Measurements from ENCODE around the gene THAP11. TPM values are rescaled to one million over a fixed set of nuclear protein-coding genes. Genes with fewer than 3 reads are reported as not detected.
"Not testable (repeated sequence)": the region's sequence is repeated elsewhere in the genome, so short reads cannot be mapped to it uniquely, and the experiment has no call there.

Gene THAP11
- polyA plus RNA-seq, 3 donors: 11.4 to 16.4 (median 15.6) TPM

DNA sequence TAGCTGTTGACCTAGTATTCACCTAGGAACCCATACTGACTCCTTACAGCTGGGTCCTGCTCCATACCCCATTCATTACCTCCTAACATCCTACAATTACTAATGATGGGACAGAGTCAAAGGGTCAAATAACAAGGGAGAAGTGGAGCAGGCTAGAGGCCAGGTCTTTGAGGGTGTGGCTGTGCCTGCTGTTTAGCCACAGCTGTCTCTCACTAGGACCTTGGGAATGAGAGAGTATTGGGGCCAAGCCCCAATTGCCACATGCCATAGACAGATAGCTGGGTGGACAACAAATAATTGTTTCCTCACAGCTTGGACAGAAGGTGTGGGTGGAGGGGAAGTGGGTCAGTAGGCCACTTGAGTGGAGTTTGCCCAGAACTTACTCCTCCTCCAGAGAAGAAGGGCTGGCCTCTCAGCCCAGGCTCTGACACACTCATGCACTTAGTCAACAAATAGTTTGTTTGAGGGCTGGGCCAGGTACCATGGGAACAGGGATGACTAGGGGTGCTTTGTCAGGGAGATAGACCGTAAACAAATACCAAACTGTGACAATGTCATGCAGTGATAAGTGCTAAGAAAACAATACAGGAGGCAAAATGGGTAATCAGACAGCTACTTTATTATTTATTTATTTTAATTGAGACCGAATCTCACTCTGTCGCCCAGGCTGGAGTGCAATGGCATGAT, 15.6 kb downstream of the THAP11 start:
- WGBS, 3 donors: 17 to 64% (median 57%) methylated on average over 3 of the region's 3 CpGs

DNA sequence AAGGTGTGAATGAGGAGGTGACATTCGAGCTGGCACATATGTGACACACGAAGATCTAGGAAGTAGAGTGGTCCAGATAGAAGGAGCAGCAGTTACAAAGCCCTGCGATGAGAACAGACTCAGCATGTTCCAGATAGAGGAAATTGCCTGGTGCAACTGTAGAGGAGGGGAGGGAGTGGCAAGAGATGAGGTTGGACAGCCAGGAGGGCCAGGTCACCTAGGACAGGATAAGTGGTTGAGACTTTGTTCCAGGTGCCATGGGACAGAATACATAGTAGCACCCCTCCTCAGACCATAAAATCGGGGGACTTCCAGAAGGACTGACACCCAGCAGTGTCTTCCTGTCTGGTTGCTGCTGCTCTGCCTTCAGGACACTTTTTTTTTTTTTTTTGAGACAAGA, 16.4 kb downstream of the THAP11 start:
- 58 to 76% (median 64%) methylated on average over 4 of the region's 4 CpGs for WGBS, 3 donors

More for the DNA sequence above, 15.6 kb downstream of the THAP11 start:
- peak overlapping the region; percentile 52 for H3K27ac ChIP-seq (ENCODE audit: low read depth, low read length)

DNA sequence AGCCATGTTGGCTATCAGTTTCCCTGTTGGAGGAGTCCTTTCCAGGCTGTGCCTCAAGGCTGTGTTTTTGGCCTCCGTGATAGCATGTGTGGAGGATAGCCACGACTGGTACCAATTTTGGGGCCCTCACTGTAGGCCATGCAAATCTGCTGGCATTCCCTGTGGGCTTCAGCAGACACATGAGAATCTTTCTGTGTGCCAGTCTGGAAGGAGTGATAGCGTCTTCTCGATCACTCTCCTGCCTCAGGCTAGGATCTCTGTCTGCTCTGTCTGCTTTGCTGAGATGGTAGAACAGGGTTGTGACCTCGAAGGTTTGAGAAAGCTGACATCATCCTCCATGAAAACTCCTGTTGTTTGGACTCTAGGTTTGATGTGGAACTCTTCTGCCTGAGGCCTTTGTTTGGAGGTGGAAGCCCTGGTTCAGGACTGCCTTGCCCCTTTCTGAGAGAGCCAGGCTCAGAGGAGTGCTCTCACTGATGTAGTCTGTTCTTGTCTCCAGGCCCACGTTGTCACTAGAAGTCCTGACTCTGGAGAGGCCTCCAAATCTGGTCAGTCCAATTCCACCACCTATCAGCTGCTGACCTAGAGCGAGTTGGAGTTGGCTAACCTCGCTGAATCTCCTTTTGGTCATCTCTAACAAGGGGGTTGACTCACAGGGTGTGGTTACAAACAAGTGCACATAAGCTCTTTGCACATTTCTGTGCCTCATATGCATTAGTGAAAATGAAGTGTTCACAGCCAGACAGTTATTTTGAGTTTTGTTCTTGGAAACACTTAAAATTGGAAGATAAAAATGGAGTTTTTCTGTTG, 18.7 kb downstream of the THAP11 start:
- WGBS, 3 donors: 82 to 85% (median 83%) methylated on average over 8 of the region's 8 CpGs
- peak overlapping the region; percentile 23 for H3K27ac ChIP-seq (ENCODE audit: low read depth, low read length)

More for the DNA sequence above, 16.4 kb downstream of the THAP11 start:
- H3K27ac ChIP-seq (ENCODE audit: low read depth, low read length): peak overlapping the region; percentile 52

DNA sequence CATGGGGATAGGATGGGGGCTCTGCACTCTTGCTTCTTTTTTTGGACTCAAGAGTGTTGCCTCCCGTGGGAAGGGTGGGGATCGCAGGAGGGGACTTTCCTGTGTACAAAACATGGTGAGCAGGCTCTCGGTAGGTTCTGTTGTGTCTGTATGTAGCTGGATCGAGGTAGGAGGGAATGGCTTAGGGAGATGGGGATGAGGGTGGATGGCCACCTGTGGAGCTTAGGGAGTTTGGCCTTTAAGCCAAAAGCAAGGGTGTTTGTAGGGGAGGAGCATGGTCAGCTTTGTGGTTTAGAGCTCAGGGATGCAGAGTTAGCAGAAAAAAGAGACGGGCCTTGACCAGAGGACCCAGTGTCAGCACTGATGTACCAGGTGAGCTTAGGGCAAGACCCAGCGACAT, 19.8 kb downstream of the THAP11 start:
- 81 to 89% (median 81%) methylated on average over 6 of the region's 6 CpGs for WGBS, 3 donors
- no peak overlapping the region for H3K27ac ChIP-seq (ENCODE audit: low read depth, low read length)

DNA sequence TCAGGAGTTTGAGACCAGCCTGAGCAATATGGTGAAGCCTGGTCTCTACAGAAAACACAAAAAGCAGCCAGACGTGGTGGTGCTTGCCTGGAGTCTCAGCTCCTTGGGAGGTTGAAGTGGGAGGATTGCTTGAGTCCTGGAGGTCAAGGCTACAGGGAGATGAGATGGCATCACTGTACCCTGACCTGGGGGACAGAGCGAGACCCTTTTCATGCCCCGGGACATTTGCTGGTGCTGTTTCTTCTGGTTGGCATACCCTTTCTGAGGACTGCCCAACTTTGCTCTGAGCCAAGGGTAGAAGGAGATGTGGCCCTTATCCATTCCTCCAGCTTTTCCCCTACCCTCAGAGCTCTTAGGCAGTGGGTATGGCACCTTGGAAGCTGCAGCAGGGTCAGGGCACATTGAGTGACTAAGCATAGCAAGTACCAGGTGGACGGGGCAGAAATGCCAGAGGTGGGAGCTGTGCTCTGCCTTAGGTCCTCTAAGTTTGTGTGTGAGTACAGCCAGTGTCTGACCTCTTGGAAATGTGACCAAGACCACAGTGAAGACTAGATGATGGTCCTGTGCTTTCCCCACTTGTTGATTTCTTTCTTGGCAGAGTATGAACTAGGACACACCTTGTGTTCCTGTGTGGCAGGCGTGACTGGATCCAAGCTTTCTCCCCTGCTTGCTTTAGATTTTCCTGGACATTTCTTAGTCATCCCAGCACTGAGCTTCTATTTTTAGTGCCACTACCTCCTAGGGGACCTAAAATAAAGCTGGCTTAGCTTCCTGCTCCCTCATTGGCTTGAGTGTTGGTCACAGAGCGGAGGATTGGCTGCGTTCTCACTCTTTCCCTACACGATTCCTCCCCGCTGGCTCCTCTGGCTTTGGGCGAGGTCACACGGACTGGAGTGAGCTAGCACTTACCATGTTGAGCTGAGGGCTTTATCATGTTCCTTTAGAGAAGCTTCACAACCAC, 20.8 kb downstream of the THAP11 start:
- no peak overlapping the region for H3K27ac ChIP-seq (ENCODE audit: low read depth, low read length)
- WGBS, 3 donors: 59 to 82% (median 61%) methylated on average over 11 of the region's 11 CpGs

DNA sequence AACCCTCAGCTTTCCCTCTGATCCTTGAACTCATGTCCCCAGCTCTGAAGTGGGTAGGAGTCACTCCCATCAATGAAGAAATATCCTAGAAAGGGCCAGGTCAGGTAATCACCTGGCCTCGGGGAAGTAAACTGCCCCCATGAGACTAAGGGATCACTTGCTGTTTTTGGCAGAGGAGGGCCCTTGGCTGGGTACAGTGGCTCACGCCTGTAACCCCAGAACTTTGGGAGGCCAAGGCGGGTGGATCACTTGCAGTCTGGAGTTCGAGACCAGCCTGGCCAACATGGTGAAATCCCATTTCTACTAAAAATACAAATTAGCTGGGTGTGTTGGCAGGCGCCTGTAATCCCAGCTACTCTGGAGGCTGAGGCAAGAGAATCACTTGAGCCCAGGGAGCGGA, 21.9 kb downstream of the THAP11 start:
- not testable (repeated sequence) for H3K27ac ChIP-seq (ENCODE audit: low read depth, low read length)
- WGBS, 3 donors: 91 to 95% (median 93%) methylated on average over 6 of the region's 6 CpGs

DNA sequence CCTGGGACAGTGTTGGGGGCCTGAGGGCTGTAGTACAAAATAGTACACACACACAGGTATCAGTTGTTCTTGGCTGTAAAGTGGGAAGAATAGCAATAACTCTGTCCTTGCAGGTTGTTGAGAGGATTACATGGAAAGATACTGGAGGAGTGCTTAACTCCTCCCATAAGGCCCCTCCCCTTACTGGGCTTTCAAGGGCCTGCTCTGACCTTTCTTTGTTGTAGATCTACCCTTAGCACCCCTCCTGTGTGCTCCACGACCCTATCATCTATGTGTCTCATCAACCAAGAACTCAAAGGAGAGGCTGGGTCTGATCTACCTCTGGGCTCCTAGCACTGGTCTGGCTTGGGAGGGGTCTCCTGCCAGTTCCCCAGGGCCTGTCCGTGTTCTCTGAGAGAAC, 22.5 kb downstream of the THAP11 start:
- 77 to 93% (median 92%) methylated on average over 2 of the region's 2 CpGs for WGBS, 3 donors
- no peak overlapping the region for H3K27ac ChIP-seq (ENCODE audit: low read depth, low read length)

DNA sequence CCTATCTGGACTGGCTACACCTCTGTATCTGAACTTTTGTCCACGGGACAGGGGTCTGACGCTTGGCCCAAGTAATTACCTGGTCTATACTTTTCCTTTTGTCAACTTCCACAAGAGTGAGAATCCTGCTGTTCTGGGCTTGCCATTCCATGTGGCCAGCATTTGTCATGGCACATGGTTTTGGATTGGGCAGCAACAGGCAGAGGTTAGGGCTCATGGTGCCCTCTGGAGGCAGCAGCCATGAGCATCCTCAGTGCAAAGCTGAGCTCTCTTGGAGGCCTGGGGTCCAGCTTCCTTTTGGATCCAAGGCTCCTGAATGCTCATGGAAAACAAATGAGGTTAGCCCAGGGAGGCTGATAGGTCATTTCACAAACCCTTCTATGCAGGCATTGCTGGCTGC, 23.2 kb downstream of the THAP11 start:
- 83 to 100% (median 89%) methylated on average over 2 of the region's 2 CpGs for WGBS, 3 donors
- H3K27ac ChIP-seq (ENCODE audit: low read depth, low read length): no peak overlapping the region

DNA sequence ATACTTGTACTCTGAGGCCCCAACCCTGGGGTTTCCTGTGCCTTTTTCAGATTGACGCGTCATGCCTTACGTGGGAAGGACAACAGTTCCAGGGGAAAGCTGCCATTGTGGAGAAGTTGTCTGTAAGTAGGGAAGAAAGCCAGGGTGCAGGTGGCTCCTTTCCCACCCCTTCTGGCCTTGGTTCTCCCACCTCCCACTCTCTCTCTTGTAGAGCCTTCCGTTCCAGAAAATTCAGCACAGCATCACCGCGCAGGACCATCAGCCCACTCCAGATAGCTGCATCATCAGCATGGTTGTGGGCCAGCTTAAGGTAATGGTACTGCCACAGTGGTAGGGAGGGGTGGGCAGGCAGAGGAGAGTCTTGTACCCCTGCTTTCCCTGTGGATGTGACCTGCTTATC, 26.2 kb downstream of the THAP11 start:
- no peak overlapping the region for H3K27ac ChIP-seq (ENCODE audit: low read depth, low read length)
- WGBS, 3 donors: 42 to 95% (median 93%) methylated on average over 6 of the region's 6 CpGs

DNA sequence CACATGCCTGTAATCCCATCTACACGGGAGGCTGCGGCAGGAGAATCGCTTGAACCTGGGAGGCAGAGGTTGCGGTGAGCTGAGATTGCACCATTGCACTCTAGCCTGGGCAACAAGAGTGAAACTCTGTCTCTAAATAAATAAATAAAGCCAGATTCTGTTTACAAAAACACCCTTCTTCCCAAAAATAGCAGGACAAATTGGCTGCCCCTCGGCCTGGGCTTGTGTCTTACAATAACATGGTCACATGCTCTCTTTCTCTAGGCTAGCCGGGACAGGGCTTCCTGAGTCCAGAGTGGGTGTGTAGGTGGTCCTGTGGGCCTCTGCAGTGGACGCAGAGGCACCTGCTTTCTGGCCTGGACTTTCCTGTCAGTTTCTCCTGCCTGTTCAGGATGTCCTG, 27.5 kb downstream of the THAP11 start:
- H3K27ac ChIP-seq (ENCODE audit: low read depth, low read length): no peak overlapping the region
- 86 to 89% (median 88%) methylated on average over 7 of the region's 7 CpGs for WGBS, 3 donors

DNA sequence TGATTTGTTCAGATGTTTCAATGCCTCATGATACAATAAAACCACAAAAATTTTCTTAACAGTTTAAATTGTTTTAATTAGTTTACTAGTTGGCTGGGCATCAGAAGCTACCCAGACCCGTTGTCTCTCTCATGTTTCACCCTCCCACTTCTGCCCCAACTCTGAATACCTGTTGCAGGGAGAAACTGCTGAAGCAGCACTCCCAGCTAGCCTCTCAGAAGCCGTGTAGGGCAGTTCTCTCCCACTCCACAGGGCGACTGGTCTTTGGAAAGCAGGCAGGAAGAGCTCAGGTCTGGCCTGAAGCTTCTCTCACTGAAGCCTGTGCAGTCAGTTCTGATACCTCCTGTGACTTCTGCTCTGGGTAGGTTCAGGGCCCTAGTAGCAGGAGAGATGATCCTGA, 29.1 kb downstream of the THAP11 start:
- H3K27ac ChIP-seq (ENCODE audit: low read depth, low read length): no peak overlapping the region
- WGBS, 3 donors: 70 to 79% (median 75%) methylated on average over 3 of the region's 3 CpGs

DNA sequence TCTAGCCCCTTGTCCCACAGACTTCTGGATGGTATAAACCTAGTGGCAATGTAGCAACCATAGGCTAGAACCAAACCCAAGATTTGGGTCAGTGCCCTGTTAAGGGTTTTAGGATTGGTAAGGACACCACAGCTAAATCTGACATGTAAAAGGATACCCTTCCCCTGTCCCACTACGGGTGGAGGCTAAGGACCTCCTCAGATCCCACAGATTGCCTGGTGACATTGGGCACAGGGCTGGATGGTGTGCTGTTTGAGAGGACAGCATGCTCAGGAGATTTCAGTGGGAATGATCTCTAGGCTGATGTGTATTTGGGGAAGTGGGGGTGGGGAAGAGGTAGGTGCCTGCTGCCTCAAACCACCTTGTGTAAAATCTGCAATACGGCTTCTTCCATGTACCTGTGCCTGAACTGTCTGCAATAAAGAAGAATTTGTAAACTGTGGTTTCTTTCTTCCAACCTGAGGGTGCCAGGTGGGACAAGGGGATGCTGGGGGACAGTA, 30.1 kb downstream of the THAP11 start:
- peak overlapping the region; percentile 11 for H3K27ac ChIP-seq (ENCODE audit: low read depth, low read length)
- WGBS, 3 donors: 42 to 62% (median 61%) methylated on average over 2 of the region's 2 CpGs

DNA sequence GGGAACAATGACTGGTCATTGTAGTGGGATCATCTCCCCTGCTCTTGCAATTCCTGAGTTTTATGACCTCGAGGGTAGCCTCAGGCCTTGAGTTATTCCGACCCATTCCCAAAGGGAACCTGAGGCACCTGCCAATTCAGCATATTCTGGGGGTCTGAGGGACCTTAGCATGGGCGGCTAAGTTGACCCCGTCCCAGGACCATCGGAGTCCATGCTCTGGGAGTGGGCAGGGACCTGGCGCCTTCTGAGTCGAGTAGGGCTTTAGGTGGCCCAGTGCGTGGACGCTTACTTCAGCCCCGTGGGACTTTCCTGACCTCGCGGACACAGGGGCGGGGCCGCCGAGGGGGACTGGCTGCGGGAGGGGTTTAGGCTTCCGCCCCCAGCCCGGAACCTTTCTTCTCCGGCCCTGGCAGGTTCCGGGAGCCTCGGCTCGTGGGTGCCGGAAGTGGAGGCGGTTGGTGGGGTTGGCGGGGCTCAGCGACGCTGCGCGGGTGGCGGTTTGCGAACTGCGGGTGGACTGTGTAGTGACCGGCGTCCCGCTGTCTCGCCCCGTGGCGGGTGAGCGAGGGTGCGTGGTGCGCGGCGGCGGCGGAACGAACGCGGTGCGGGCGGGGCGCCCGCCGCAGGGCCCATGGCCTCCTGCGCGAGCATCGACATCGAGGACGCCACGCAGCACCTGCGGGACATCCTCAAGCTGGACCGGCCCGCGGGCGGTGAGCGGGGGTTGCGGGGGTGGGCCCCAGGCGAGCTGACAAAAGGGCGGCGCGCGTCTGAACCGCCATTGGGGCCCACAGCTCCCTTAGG, 30.7 kb downstream of the THAP11 start, which contains the start of gene EDC4:
TSS of gene EDC4 (plus strand) at position 422 of the 804 bp plus-strand sequence. CDS start at position 632, 210 bp downstream.
- peak within 1 kb of the TSS; percentile 11 for H3K27ac ChIP-seq (ENCODE audit: low read depth, low read length)
- 1% methylated on average over 61 to 72 of the region's 72 CpGs for WGBS, 3 donors

DNA sequence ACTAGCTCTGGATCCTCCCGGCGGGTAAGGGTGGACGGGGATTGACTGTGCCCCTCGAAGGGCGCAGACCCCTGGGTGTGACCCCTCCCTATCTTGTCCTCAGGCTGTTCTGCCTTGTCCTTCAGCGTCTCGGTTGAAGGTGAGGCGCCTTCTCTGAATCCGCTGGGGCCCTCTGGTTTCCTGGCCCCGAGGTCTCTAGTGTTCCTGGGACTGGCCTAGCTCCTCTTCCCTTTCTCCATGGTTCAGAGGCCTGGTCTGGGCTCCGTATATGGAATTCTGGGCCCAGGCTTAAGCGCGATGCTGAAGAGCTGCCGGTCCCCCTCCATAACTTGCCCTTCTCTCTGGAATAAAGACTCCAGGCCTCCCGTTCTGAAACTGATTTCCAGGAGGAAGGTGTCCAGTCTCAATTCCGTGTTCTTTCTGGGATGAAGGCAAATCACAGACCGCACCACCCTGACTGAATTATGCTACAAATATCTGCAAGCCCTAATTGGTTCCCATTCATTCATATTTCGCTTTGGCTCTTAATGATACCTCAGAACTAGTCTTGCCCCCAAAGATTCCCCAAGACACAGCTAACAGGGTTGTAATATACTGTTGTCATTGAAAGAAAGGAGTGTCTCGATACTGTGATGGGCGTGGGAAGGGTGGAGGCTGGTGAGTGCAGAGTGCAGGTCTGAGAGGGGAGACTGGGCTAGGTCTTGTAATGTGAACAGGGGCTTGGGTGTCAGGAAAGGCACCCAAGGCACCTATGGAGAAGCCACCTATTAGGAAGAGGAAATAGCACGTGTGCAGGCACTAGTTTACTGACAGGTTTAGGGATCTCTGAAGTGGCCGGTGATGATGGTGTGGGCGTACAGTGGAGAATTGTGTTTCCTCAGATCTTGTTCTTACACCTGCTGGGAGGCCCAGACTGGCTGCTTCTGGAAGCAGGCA, 31.6 kb downstream of the THAP11 start:
- 8 to 13% (median 13%) methylated on average over 23 of the region's 23 CpGs for WGBS, 3 donors
- H3K27ac ChIP-seq (ENCODE audit: low read depth, low read length): no peak overlapping the region

DNA sequence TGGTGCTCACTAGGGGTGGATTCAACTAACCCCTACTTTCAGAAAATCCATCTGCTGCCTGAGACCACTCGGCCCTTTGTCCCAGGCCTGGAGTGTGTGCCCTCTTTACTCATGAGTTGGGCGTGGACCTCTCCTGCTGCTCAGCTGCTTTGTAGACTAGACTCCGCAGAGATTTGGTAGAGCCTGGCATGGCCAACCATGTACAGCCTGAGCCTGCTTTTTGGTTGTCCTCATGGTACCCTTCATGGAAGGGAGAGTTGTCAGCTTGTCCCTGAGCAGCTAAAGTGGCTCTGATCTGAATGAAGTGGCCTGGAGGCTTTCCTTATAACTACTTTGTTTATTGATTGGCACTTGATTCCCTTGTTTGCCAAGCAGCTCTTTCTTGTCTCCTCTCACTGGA, 32.3 kb downstream of the THAP11 start:
- 52 to 84% (median 83%) methylated on average over 3 of the region's 3 CpGs for WGBS, 3 donors
- no peak overlapping the region for H3K27ac ChIP-seq (ENCODE audit: low read depth, low read length)

DNA sequence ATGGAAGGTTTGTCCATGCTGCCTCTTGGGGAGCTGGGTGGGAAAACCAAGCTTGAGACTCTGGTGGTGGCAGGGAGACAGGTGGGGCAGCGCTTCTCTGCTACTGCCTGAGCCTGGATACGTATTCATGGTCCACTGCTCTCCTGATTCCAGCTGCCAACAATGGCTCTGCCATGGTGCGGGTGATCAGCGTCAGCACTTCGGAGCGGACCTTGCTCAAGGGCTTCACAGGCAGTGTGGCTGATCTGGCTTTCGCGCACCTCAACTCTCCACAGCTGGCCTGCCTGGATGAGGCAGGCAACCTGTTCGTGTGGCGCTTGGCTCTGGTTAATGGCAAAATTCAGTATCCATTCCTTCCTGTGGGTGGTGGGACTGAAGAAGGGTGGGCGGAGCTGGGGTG, 34.9 kb downstream of the THAP11 start:
- 95 to 97% (median 96%) methylated on average over 11 of the region's 11 CpGs for WGBS, 3 donors
- no peak overlapping the region for H3K27ac ChIP-seq (ENCODE audit: low read depth, low read length)

DNA sequence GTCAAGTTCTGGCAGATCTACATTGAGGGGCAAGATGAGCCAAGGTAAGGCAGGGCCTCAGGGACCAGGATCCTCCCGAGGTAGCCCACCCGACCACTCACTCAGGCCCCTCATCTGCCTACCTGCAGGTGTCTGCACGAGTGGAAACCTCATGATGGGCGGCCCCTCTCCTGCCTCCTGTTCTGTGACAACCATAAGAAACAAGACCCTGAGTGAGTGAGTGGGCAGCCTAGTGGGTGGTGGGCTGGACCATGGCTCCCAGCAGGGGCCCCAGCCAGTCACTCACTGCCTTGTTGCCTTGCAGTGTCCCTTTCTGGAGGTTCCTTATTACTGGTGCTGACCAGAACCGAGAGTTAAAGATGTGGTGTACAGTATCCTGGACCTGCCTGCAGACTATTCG, 36.1 kb downstream of the THAP11 start:
- no peak overlapping the region for H3K27ac ChIP-seq (ENCODE audit: low read depth, low read length)
- 84 to 90% (median 89%) methylated on average over 6 of the region's 6 CpGs for WGBS, 3 donors

Measured in adipose tissue (tissue), 3 donors.